DMS 273 (cell line): Measurements from ENCODE around the gene EFNA1.
A peak's percentile ranks its signal among the peaks of the same experiment; 100 is the strongest.

Source experiments
- DNase-seq: peaks from one replicate; lab custom pipeline; 2025; ENCODE audit not compliant: unreplicated experiment; lab: John Stamatoyannopoulos, UW

EFNA1 gene

GRCh38 chr1:155173478-155174323, 46.0 kb downstream of the EFNA1 start, which contains the start of gene TRIM46:
Gene TRIM46, plus strand, starts transcription at chr1:155173849. Its CDS starts 118 bp downstream, at chr1:155173967.
- DNase-seq = peak; percentile 75

- DNase-seq = peak; percentile 66
Measured at GRCh38 chr1:155174324-155175280, 46.9 kb downstream of the EFNA1 start.

GRCh38 chr1:155175281-155175926, 47.7 kb downstream of the EFNA1 start:
- no peak for DNase-seq

- peak; percentile 61 for DNase-seq
Measured at GRCh38 chr1:155175927-155176371, 48.3 kb downstream of the EFNA1 start.

GRCh38 chr1:155176544-155177071, 48.9 kb downstream of the EFNA1 start:
- peak; percentile 92 for DNase-seq

- no peak for DNase-seq
Measured at GRCh38 chr1:155177192-155177917, 49.7 kb downstream of the EFNA1 start.

- no peak for DNase-seq
Measured at GRCh38 chr1:155177918-155178281, 50.2 kb downstream of the EFNA1 start.

- no peak for DNase-seq
Measured at GRCh38 chr1:155178441-155179111, 50.9 kb downstream of the EFNA1 start.

- no peak for DNase-seq
Measured at GRCh38 chr1:155179112-155180031, 51.7 kb downstream of the EFNA1 start.

GRCh38 chr1:155181371-155182051, 53.8 kb downstream of the EFNA1 start:
- DNase-seq = no peak

- DNase-seq = no peak
Measured at GRCh38 chr1:155182052-155182550, 54.4 kb downstream of the EFNA1 start.

GRCh38 chr1:155183775-155184221, 56.1 kb downstream of the EFNA1 start:
- no peak for DNase-seq

GRCh38 chr1:155184351-155184811, 56.7 kb downstream of the EFNA1 start:
- no peak for DNase-seq
